Caco-2 (cell line): ENCODE results near the gene SESTD1. TPM values are rescaled to one million over a fixed set of nuclear protein-coding genes. Genes with fewer than 3 reads are reported as not detected.

Source experiments
- BruUV-seq: library from RNA; stranded (reverse); fragments of 400-500 nt; replicated peaks from 2 replicates; lab custom pipeline; 2021; lab: Mats Ljungman, UMichigan
- CTCF ChIA-PET: fragments of 300-600 bp; sonication (Branson Sonifier 250); formaldehyde crosslinking; loops from one replicate; lab custom pipeline; 2022; ENCODE audit warnings: antibody characterized with exemption; lab: Charles Lee
- POLR2A ChIA-PET: fragments of 300-600 bp; sonication (Branson Sonifier 250); formaldehyde crosslinking; loops from one replicate; lab custom pipeline; 2022; ENCODE audit warnings: antibody characterized with exemption; lab: Charles Lee
- DNase-seq, 2 experiments: peaks; one replicate each; pipeline versions ENCODE4 v3.0.0 to v3.0.0-alpha.2; 2020 to 2022
- H3K27me3 ChIP-seq: replicated peaks from 2 replicates; pipeline ENCODE4 v1.6.0; 2011; ENCODE audit warnings: low read length; ENCODE audit not compliant: control insufficient read depth, insufficient read depth
- H3K36me3 ChIP-seq: 2 replicates; pipeline ENCODE4 v1.5.1; 2011; ENCODE audit warnings: low read length; ENCODE audit not compliant: control insufficient read depth, insufficient read depth
- H3K4me1 ChIP-seq: fragments of 250-450 bp; sonication (Bioruptor Pico); 2 replicates; pipeline ENCODE4 v1.5.1; 2020; ENCODE audit warnings: mild to moderate bottlenecking
- H3K4me3 ChIP-seq: 2 replicates; pipeline ENCODE4 v1.5.1; 2011; ENCODE audit warnings: low read depth, mild to moderate bottlenecking, control low read depth, low read length
- H3K9me3 ChIP-seq: fragments of 250-450 bp; sonication (Bioruptor Pico); 2 replicates; pipeline ENCODE4 v1.5.1; 2020; ENCODE audit warnings: mild to moderate bottlenecking, moderate library complexity
- H3K27ac Mint-ChIP-seq: one replicate; pipeline ENCODE4 v1.8.0; 2022; ENCODE audit warnings: mixed read lengths; ENCODE audit not compliant: unreplicated experiment
- H3K27me3 Mint-ChIP-seq: one replicate; pipeline ENCODE4 v1.8.0; 2022; ENCODE audit warnings: mixed read lengths; ENCODE audit not compliant: insufficient read depth, unreplicated experiment
- H3K36me3 Mint-ChIP-seq: one replicate; pipeline ENCODE4 v1.8.0; 2022; ENCODE audit warnings: mild to moderate bottlenecking, mixed read lengths; ENCODE audit not compliant: insufficient read depth, unreplicated experiment
- H3K4me1 Mint-ChIP-seq: one replicate; pipeline ENCODE4 v1.8.0; 2022; ENCODE audit warnings: low read depth, mixed read lengths; ENCODE audit not compliant: unreplicated experiment
- H3K4me3 Mint-ChIP-seq: one replicate; pipeline ENCODE4 v1.8.0; 2022; ENCODE audit warnings: mild to moderate bottlenecking, moderate library complexity, mixed read lengths; ENCODE audit not compliant: unreplicated experiment
- H3K9me3 Mint-ChIP-seq: one replicate; pipeline ENCODE4 v1.8.0; 2022; ENCODE audit warnings: mixed read lengths; ENCODE audit not compliant: unreplicated experiment
- intact Hi-C: fragments of 100-400 bp; cut with micrococcal nuclease; formaldehyde crosslinking; loops from one replicate; pipeline ENCODE4 v1.10.0; 2022; ENCODE audit not compliant: unreplicated experiment
- total RNA-seq: library from RNA; stranded (reverse); gene quantifications from 2 replicates; pipeline ENCODE4 v1.2.3, GENCODE V29; 2022
- TF ChIP-seq, protein P1 (sequence below), 2 experiments: fragments of 200-600 bp in 1 of 2; IDR thresholded peaks; 1 replicate in 1 of 2; 2 replicates in 1 of 2; pipeline versions ENCODE4 v1.5.1 to v1.8.0; 2011 to 2022; ENCODE audit warnings: antibody characterized with exemption in 1 of 2, control low read depth in 1 of 2, inconsistent platforms in 1 of 2, low read depth in 1 of 2, low read length in 1 of 2, mild to moderate bottlenecking in 1 of 2, moderate library complexity in 1 of 2; ENCODE audit not compliant: insufficient read depth in 1 of 2, severe bottlenecking in 1 of 2, unreplicated experiment in 1 of 2

Gene SESTD1
- total RNA-seq, 1 experiment from 2014 or later, result 50.2 TPM

DNA sequence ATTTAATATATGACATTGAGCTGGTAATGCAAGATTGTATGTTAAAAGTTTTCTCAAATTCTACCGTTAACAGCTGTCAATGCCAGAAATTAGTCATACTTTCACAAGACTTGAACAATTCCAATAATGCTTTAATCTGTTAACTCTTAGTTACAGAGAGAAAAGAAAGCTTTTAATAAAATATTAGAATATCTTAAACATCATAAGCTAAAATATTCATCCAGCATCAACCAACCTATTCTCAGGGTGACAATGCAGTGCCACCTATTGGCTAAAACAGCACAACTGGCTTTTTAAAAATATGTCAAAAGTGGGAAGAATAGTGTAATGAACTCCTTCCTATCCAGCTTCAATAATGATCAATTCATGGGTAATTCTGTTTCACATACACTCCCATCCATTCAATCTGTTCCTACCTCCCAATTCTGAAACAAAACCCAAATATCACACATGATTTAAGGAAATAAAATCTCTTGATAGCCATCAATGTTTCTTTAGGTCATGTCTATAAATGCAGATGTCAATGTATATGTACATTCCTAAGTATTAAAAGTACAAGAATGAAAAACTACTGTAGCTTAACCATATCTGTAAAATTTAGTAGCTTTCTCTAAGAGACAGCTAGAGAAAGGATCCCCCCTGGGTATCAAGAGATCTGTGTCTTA is 134.9 kb downstream of the SESTD1 start:
- Mint-ChIP-seq H3K27me3 (no peaks in the 10 kb centered on the region), H3K4me3 (no peak overlapping the region), H3K27ac (no peak overlapping the region), H3K9me3 (no peaks in the 10 kb centered on the region), H3K36me3 (no peaks in the 10 kb centered on the region), H3K4me1 (no peaks in the 10 kb centered on the region)
- POLR2A ChIA-PET, result no interaction called here
- CTCF ChIA-PET, result interaction anchor here (0.5 to 1.1 kb wide), 8 partner anchors 14 to 904 kb away, joined by 3 to 6 read pairs (median 4); partner anchors contain the start of gene CCDC141
- no peaks in the 10 kb centered on the region for H3K27me3 ChIP-seq
- no peak overlapping the region for H3K4me3 ChIP-seq
- no peaks in the 10 kb centered on the region for H3K4me1 ChIP-seq
- H3K9me3 ChIP-seq, result no peaks in the 10 kb centered on the region
- no TSS peak for BruUV-seq
- intact Hi-C loops, result loop anchor here (1.0 to 10.0 kb wide), 5 partner anchors 77 to 365 kb away; partner anchors contain the start of gene CCDC141
- no peaks in the 10 kb centered on the region for H3K36me3 ChIP-seq
- TF ChIP-seq, protein P1, sequence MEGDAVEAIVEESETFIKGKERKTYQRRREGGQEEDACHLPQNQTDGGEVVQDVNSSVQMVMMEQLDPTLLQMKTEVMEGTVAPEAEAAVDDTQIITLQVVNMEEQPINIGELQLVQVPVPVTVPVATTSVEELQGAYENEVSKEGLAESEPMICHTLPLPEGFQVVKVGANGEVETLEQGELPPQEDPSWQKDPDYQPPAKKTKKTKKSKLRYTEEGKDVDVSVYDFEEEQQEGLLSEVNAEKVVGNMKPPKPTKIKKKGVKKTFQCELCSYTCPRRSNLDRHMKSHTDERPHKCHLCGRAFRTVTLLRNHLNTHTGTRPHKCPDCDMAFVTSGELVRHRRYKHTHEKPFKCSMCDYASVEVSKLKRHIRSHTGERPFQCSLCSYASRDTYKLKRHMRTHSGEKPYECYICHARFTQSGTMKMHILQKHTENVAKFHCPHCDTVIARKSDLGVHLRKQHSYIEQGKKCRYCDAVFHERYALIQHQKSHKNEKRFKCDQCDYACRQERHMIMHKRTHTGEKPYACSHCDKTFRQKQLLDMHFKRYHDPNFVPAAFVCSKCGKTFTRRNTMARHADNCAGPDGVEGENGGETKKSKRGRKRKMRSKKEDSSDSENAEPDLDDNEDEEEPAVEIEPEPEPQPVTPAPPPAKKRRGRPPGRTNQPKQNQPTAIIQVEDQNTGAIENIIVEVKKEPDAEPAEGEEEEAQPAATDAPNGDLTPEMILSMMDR (IDR thresholded peaks at IDR 0.05; ENCODE audit: insufficient read depth in 1 of 2, low read depth in 1 of 2, low read length in 1 of 2, severe bottlenecking in 1 of 2, unreplicated experiment in 1 of 2), result peak; percentile 64 to 83
- DNase-seq, result peak in 1 of 2 experiments; percentile 20

DNA sequence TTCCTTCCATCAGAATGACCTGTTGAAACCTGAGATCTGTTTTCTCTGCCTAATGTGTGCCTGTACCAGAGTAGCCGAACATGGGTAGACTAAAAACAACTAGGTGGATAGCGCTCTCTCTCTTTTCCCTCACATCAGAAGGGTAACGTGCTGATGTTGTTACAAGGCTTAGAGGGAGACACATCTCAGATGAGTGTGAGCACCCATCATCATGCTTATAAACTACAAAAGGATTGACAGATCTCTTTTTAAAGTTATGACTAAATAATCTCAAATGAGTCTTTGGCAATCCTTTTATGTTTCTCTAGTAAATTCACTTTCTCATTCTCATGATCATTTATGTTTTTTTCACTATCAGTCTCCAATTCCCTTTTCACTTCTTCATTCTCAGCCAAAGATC is 139.2 kb downstream of the SESTD1 start:
- intact Hi-C loops, result loop anchor here (5.0 to 10.0 kb wide), 2 partner anchors 73 to 361 kb away; partner anchors contain the start of gene CCDC141
- Mint-ChIP-seq H3K4me3 (no peak overlapping the region), H3K27me3 (no peaks in the 10 kb centered on the region), H3K36me3 (peaks cover 4% of the 10 kb centered on the region), H3K9me3 (no peaks in the 10 kb centered on the region), H3K27ac (no peak overlapping the region), H3K4me1 (no peaks in the 10 kb centered on the region)
- no peaks in the 10 kb centered on the region for H3K36me3 ChIP-seq
- no peaks in the 10 kb centered on the region for H3K27me3 ChIP-seq
- ChIA-PET CTCF (no interaction called here), POLR2A (no interaction called here)
- no peaks in the 10 kb centered on the region for H3K4me1 ChIP-seq
- TF ChIP-seq, protein P1 (IDR thresholded peaks at IDR 0.05; ENCODE audit: insufficient read depth in 1 of 2, low read depth in 1 of 2, low read length in 1 of 2, severe bottlenecking in 1 of 2, unreplicated experiment in 1 of 2), result no peak
- BruUV-seq, result no TSS peak
- DNase-seq, result no peak
- H3K9me3 ChIP-seq, result no peaks in the 10 kb centered on the region
- no peak overlapping the region for H3K4me3 ChIP-seq

DNA sequence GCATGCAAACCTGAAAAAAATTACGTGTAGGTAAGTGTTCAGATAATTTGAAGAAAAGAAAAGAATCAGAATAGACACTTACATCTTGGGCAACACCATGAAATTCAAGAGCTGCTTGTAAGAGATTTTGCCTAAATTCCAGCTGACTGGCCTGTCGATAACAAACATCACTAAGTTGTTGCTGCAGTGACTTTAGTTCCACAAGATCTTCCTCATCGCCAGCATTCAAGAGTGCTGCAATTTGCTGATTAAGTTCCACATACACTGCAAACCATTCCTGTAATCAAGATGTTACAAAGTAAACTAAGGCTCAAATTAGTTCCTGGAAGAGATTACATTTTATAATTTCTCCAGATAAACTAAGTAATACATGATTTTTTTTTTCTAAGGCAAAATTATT is 140.3 kb downstream of the SESTD1 start:
- no peaks in the 10 kb centered on the region for H3K36me3 ChIP-seq
- H3K27me3 ChIP-seq, result no peaks in the 10 kb centered on the region
- intact Hi-C loops, result loop anchor here (10.0 kb wide), 1 partner anchor 359 kb away; no protein-coding TSS in a partner anchor
- BruUV-seq, result no TSS peak
- no peak overlapping the region for H3K4me3 ChIP-seq
- no peaks in the 10 kb centered on the region for H3K9me3 ChIP-seq
- Mint-ChIP-seq H3K4me3 (no peak overlapping the region), H3K27ac (no peak overlapping the region), H3K27me3 (no peaks in the 10 kb centered on the region), H3K4me1 (no peaks in the 10 kb centered on the region), H3K36me3 (peaks cover 4% of the 10 kb centered on the region), H3K9me3 (no peaks in the 10 kb centered on the region)
- ChIA-PET CTCF (no interaction called here), POLR2A (no interaction called here)
- no peaks in the 10 kb centered on the region for H3K4me1 ChIP-seq
- TF ChIP-seq, protein P1 (IDR thresholded peaks at IDR 0.05; ENCODE audit: insufficient read depth in 1 of 2, low read depth in 1 of 2, low read length in 1 of 2, severe bottlenecking in 1 of 2, unreplicated experiment in 1 of 2), result no peak
- DNase-seq, result no peak
